Heart left ventricle (tissue), 16 donors: ENCODE measurements around the gene MED27. TPM values are rescaled to one million over a fixed set of nuclear protein-coding genes. Genes with fewer than 3 reads are reported as not detected.

Experiments used
- ATAC-seq, 4 donors: fragments of 200-7000 bp; cut with Tn5 transposase; one replicate each; pipeline ENCODE4 v1.9.1; 2020 to 2022; ENCODE audit warnings: moderate library complexity in 4 of 4, mild to moderate bottlenecking in 3 of 4, moderate number of reproducible peaks in 1 of 4
- DNase-seq, 5 donors: peaks; one replicate each; pipeline ENCODE4 v3.0.0-alpha.2; 2020
- H3K27ac ChIP-seq, 12 donors: fragments of 200-600 bp; sonication (generic) in 4 of 12; one replicate each; pipeline versions ENCODE4 v1.5.0 to v1.8.0; 2016 to 2022; ENCODE audit warnings: mild to moderate bottlenecking in 2 of 12
- H3K27me3 ChIP-seq, 9 donors: fragments of 200-600 bp; sonication (generic) in 2 of 9; one replicate each; pipeline versions ENCODE4 v1.5.1 to v1.8.0; 2016 to 2022; ENCODE audit warnings: mild to moderate bottlenecking in 3 of 9
- H3K36me3 ChIP-seq, 9 donors: fragments of 200-600 bp; sonication (generic) in 2 of 9; one replicate each; pipeline versions ENCODE4 v1.5.0 to v1.8.0; 2018 to 2022; ENCODE audit warnings: mild to moderate bottlenecking in 2 of 9
- H3K4me1 ChIP-seq, 12 donors: fragments of 200-600 bp; sonication (generic) in 4 of 12; one replicate each; pipeline versions ENCODE4 v1.5.0 to v1.8.0; 2016 to 2022; ENCODE audit warnings: mild to moderate bottlenecking in 3 of 12
- H3K4me3 ChIP-seq, 12 donors: fragments of 200-600 bp; sonication (generic) in 4 of 12; one replicate each; pipeline versions ENCODE4 v1.5.0 to v1.8.0; 2017 to 2022; ENCODE audit warnings: mild to moderate bottlenecking in 9 of 12, moderate library complexity in 4 of 12
- H3K9me3 ChIP-seq, 12 donors: fragments of 200-600 bp; sonication (generic) in 4 of 12; one replicate each; pipeline versions ENCODE4 v1.5.0 to v1.8.0; 2016 to 2022; ENCODE audit warnings: mild to moderate bottlenecking in 1 of 12
- POLR2A ChIP-seq, 2 donors: fragments of 450-650 bp; IDR thresholded peaks; one replicate each; pipeline ENCODE4 v1.6.1; 2017; ENCODE audit warnings: antibody characterized with exemption in 2 of 2, mild to moderate bottlenecking in 2 of 2, moderate library complexity in 2 of 2
- WGBS, 4 donors: extraction: QIAGEN DNeasy Blood & Tissue Kit in 2 of 4; methylation state at CpG; one replicate each; pipeline versions ENCODE4 v1.1.5 to v1.1.7; 2013 to 2018; 5-methylcytosine and 5-hydroxymethylcytosine counted together
- intact Hi-C, 10 donors: fragments of 100-400 bp; cut with DNase I; formaldehyde crosslinking; loops; one replicate each; pipeline versions ENCODE4 v1.11.1 to v1.14.2; 2022
- polyA plus RNA-seq, 2 donors: library from polyadenylated mRNA; stranded (reverse); fragments of 200-250 nt; gene quantifications; one replicate each; pipeline ENCODE4 v1.2.3, GENCODE V29; 2013
- total RNA-seq, 9 donors: library from RNA; depleted of rRNA in 2 of 9; stranded (reverse); fragments of >200 nt in 2 of 9; fragmentation: NEBNext Ultra II Directional in 3 of 9; extraction: Animal tissue kit (Norgen Biotek cat#: 25700) in 3 of 9; gene quantifications; one replicate each; pipeline versions ENCODE4 v1.1.0 to v1.2.4, GENCODE V29; 2016 to 2023
- TF ChIP-seq, protein P1 (sequence below), 12 donors: fragments of 200-600 bp; sonication (generic) in 4 of 12; IDR thresholded peaks; one replicate each; pipeline versions ENCODE4 v1.5.0 to v1.8.0; 2018 to 2022; ENCODE audit warnings: antibody characterized with exemption in 12 of 12, mild to moderate bottlenecking in 5 of 12
- donor health status: ischemic (EF 13 %, LVEDD 7.1; RV severe dilation, severe dysfunction).
- donor health status: healthy with polysubstance abuse.
- donor health status: DM: no; HTN: yes; CAD: no.
- donor health status: DM: no; HTN: no; CAD: no.
- donor health status: ischemic (EF 25% LVEDD 6.9; RV normal size, moderate dysfunction).
- donor health status: ischemic (EF 25% LVEDD 5.7; RV mildly dilated, moderate dysfunction).
- donor health status: healthy.
- donor health status: DM: yes; HTN: yes; CAD: no.
- donor health status: ischemic (EF 35%, LVEDD 5.7; RV mildly dilated, moderate dysfunction).
- donor health status: nonischemic (EF 11% LVEDD 7.7; RV severe dilation, severe dysfunction).
- donor health status: DM: yes; HTN: yes; CAD: no.
- donor health status: PGD.
- donor health status: ischemic (EF 29% LVEDD 5.4; RV normal size, mild dysfunction).
- donor health status: nonischemic (EF 23%, LVEDD 6.1; RV moderate dilation, normal function).

Gene MED27
- total and polyA plus RNA-seq, 11 donors = 14.3 to 23.0 (median 15.6) TPM

- Histone ChIP-seq H3K27ac (no peak overlapping the region), H3K4me3 (no peak overlapping the region), H3K4me1 (peaks cover 0 to 18% (median 3%) of the 10 kb centered on the region in 12 donors), H3K27me3 (no peaks in the 10 kb centered on the region), H3K36me3 (no peaks in the 10 kb centered on the region), H3K9me3 (no peaks in the 10 kb centered on the region)
- WGBS, 4 donors = 77 to 94% (median 83%) methylated on average over 10 of the region's 10 CpGs
- TF ChIP-seq, protein P1, sequence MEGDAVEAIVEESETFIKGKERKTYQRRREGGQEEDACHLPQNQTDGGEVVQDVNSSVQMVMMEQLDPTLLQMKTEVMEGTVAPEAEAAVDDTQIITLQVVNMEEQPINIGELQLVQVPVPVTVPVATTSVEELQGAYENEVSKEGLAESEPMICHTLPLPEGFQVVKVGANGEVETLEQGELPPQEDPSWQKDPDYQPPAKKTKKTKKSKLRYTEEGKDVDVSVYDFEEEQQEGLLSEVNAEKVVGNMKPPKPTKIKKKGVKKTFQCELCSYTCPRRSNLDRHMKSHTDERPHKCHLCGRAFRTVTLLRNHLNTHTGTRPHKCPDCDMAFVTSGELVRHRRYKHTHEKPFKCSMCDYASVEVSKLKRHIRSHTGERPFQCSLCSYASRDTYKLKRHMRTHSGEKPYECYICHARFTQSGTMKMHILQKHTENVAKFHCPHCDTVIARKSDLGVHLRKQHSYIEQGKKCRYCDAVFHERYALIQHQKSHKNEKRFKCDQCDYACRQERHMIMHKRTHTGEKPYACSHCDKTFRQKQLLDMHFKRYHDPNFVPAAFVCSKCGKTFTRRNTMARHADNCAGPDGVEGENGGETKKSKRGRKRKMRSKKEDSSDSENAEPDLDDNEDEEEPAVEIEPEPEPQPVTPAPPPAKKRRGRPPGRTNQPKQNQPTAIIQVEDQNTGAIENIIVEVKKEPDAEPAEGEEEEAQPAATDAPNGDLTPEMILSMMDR (IDR thresholded peaks at IDR 0.05) = no peak
- no peak for TF ChIP-seq POLR2A (IDR thresholded peaks at IDR 0.05)
- DNase-seq (no peak), ATAC-seq (no peak)
- intact Hi-C loops = no loop called here
Measured at GRCh38 chr9:132040246-132040645, 39.4 kb downstream of the MED27 start.

GRCh38 chr9:132039284-132039683 lies 40.4 kb downstream of the MED27 start:
- no peak overlapping the region for H3K4me3 ChIP-seq
- WGBS, 4 donors = 93 to 99% (median 96%) methylated on average over 9 of the region's 9 CpGs
- peaks cover 0 to 18% (median 3%) of the 10 kb centered on the region in 12 donors for H3K4me1 ChIP-seq
- ATAC-seq (no peak), DNase-seq (no peak)
- H3K27ac ChIP-seq = no peak overlapping the region
- H3K9me3 ChIP-seq = no peaks in the 10 kb centered on the region
- no peaks in the 10 kb centered on the region for H3K27me3 ChIP-seq
- H3K36me3 ChIP-seq = no peaks in the 10 kb centered on the region
- TF ChIP-seq POLR2A (IDR thresholded peaks at IDR 0.05) = no peak
- TF ChIP-seq, protein P1 (IDR thresholded peaks at IDR 0.05) = no peak
- intact Hi-C loops = no loop called here

DNA sequence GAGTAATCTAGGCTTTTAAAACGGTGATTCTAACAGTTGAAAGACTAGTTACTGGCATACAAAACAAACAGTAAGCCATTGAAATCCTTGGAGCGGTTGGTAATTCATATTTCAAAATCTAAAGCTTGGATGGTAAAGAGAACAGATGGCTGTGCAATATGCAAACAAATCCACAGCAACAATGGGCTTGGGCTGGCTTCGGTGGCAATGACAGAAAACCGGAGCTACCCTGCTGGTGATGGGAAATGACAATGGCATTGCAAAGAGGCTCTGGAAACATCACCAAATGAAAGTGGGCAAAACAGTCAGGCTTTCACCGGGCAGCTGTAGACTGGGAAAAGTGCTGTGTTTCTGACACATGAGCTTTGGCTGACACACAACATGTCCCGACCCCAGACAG lies 42.2 kb downstream of the MED27 start:
- no peaks in the 10 kb centered on the region for H3K27me3 ChIP-seq
- H3K36me3 ChIP-seq = no peaks in the 10 kb centered on the region
- H3K27ac ChIP-seq = no peak overlapping the region
- H3K4me1 ChIP-seq = peaks cover 0 to 20% (median 3%) of the 10 kb centered on the region in 12 donors
- no peak for TF ChIP-seq POLR2A (IDR thresholded peaks at IDR 0.05)
- TF ChIP-seq, protein P1 (IDR thresholded peaks at IDR 0.05) = no peak
- intact Hi-C loops = no loop called here
- DNase-seq = no peak
- WGBS, 4 donors = 85 to 91% (median 88%) methylated on average over 6 of the region's 6 CpGs
- H3K4me3 ChIP-seq = no peak overlapping the region
- H3K9me3 ChIP-seq = no peaks in the 10 kb centered on the region
- no peak for ATAC-seq

- Histone ChIP-seq H3K27me3 (no peaks in the 10 kb centered on the region), H3K4me3 (no peak overlapping the region), H3K36me3 (no peaks in the 10 kb centered on the region), H3K9me3 (no peaks in the 10 kb centered on the region), H3K27ac (no peak overlapping the region), H3K4me1 (peaks cover 0 to 22% (median 7%) of the 10 kb centered on the region in 12 donors)
- intact Hi-C loops = no loop called here
- ATAC-seq (no peak), DNase-seq (no peak)
- 90 to 95% (median 91%) methylated on average over 5 of the region's 5 CpGs for WGBS, 4 donors
- no peak for TF ChIP-seq POLR2A (IDR thresholded peaks at IDR 0.05)
- TF ChIP-seq, protein P1 (IDR thresholded peaks at IDR 0.05) = no peak
Measured at GRCh38 chr9:132036521-132036920, 43.1 kb downstream of the MED27 start.
